Suppressor macrophage treated with lipopolysaccharide for 1 hour (primary cell): ENCODE measurements around the gene NHS.
A peak's percentile ranks its signal among the peaks of the same experiment; 100 is the strongest.

Source experiments
- DNase-seq, 3 donors: peaks; one replicate each; pipeline ENCODE4 v3.0.0-alpha.2; 2020 to 2022

The NHS gene

DNA sequence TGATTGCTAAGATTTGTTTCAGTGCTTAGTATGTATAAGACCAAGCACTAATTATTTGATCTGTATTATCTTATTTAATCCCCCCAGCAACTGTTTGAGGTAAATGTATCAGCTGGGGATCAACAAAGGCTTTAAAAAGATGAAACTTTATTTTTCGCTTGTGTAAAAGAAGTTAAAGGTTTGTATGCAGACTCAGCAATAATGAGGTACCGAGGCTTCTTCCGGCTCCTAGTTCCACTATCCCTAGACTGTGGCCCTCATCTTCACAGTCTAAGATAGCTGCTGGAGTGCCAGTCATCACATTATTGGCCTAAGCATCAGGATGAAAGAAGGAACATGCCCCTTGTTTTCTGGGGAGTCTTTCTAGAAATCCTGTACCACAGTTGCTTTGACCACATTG is 256.6 kb downstream of the NHS start:
- DNase-seq: no peak

DNA sequence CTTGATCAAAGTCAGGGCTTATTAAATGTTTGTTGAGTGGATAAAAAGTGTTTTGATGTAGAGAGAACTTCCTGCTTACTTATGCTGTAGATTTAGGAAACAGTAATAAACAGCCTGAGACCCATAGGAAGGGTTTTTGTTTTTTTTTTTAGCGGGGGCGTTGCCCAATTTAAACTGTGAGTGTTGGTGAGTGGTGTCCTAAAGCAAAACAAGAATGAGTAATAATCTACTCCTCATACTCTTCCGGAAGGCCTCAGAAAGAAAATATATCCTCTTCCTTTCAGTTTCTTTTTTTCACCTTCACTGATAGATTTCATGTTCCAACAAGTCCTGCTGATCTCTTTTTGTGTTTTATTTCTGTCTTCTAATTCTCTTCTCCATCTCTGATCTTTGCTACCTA is 257.9 kb downstream of the NHS start:
- DNase-seq: no peak

DNA sequence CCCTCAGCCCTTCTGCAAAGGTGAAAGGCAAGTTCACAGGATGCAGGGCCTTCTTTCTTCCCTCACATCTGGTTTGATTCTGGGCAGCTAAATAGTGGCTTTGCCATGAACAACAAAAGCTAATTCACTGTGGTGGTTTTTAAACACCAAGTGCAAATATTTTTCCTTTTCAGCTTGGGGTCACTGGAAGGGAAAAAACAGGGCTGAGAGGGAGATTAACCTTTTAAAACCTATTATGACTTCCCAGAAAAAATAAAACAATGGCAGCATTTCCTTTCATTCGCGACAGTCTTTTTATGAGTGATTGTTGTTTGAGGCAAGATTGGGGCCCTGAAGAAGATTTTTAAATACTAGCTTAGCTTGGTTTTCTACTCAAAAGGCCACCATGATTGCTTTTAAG is 258.5 kb downstream of the NHS start:
- no peak for DNase-seq

DNA sequence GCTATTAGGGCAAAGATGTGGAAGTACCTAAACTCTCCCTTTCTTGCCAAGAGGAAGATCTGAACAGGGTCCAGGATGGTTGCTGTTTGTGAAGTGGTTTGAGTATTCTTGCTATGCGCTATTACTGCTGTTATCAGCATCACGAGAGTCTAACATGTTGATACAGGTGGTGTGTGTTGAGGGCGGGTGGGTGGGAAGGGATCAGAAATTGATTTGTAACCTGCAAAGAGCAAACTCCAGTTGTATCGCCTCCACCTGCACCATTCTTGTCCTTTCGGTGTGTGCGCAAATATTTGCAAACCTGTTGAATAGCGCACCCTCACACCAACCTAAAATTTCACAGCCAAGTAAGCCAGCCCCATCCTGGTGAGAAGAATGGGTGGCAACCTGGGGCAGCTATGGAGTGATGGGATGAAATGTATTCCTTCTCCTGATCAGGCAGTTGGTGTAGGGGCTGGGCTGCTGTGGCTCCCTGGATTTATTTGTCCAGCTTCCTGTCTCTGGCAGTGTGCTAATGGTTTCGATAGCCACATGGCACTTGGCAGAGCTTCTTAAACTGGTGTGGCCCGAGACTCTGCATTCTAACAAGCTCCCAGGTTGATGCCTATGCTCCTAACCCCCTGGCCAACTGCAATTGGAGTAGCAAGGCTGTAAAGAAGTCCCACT is 259.7 kb downstream of the NHS start:
- no peak for DNase-seq

DNA sequence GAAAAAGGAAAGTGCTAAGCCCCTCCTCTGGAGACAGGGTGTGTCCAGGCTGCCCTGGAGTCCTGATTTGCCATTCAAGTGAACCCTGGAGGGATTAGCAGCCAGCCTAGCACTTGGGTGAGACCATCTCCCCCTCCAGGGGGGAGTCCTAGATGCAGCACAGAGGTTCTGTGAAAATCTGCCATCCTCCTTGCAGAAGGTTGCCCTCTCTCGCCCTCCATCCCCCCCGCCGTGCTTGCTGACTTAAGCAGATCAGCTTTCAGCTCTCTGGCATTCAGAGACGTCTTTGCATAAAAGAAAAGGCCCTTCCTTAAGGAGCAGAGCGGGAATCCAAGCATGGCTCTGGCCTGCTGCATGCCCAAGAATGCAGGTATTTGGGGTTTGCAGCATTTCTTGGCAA is 260.2 kb downstream of the NHS start:
- no peak for DNase-seq

DNA sequence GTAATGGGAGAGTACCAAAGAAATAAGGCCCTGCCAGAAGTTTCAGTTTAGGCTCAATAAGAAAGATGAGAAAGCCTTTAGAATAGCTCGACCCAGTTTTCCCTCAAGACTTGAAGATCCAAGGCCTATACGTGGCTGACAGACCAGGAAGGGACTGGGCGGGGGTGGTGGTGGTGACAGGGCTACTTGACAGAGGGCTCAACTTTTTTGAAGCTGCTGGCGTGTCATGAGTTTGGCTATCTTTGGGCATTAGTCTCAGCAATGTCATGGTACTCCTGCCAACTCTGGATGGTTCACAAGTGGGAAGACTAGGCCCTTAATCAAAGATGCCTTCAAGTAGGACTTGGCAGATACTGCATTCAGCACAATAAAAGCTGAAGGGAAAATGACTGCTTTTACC is 262.2 kb downstream of the NHS start:
- no peak for DNase-seq

DNA sequence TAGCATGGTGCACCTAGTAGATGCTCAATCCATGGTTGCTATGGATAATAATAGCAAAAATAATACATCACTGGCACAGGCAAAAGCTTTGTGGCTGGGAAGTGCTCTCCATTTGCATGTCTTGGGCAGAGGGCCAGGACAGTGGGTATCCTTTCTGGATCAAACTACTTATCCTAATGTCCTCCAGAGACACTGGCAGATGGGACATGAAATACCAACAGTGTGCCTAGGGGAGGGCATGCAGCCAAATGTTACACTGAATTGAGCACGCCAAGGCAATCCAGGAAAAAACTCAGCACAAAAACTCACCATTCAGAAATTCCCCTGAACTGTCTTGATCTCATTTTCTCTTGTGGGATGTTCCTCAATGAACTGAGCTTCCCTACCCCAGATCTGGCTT is 263.7 kb downstream of the NHS start:
- no peak for DNase-seq

DNA sequence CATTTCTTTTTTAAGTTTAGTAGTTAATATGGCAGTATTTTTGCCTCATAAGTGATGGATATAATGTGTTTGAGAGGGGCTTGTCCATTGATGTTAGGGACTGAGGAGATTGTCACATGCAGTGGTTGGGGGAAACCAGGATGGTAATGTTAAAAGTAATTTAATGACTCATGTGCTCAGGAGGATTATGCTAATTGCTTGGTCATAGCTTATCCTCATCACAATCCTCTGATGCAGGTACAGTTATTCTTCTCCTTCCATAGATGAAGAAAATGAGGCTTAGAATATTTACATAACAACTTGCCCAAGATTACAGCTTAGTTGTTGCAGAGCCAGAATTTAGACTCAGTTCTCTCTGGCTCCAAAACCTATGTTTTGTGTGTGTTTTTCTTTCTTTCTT is 267.9 kb downstream of the NHS start:
- DNase-seq: no peak

DNA sequence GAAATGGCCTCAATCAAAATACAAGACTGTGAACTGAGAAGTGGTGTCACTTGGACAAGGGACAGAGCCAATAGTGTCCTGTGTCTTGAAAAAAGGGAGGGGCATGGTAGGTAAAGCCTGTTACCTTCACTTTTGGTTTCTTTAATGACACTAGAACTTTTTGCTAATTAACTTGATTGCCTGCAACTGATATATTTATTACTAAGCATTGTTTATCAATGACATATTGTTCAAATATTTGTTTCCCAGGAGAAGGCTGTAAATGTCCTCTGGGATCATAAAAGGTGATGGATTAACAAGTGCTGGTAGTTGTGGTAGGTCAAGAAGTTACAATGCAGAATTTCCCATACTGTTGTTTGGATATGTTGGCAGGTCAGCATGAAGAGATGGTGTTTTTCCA is 268.5 kb downstream of the NHS start:
- DNase-seq: no peak

DNA sequence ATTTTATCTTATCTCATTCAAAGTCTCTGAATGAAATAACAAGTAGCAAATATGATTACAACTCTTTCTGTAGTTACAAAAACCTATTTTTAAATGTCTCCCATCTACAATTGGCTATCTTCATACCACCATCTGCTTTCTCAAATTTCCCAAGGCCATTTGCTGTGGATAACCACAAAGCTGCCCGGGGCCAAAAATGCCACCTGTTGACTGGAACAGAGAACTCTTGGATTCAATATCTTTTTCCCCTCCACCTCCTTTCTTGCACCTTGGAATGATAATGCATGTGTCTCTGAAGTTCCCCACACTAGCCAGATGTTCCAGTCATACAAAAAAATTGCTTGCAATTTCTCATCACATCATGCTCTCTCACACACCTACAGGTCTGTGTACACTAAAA is 269.0 kb downstream of the NHS start:
- DNase-seq: no peak

DNA sequence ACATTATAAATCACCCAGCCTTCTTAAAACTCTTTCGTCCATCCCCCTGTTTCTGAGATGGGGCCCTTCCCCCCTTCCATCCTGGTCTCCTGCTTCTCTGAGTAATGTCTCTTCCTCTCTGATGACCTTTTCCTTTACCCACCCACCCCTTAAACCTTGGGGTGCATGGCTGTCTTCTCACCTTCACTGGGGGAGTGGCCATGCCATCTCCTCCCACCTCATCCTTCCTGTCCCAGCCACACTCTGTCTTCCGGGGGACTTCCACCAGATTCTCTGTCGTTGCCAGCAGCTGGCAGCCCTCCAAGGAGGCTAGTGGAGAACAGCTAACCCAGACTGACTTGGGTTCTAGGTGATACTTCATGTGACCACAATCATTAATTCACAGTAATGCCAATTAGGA is 279.1 kb downstream of the NHS start:
- DNase-seq: peak in 1 of 3 donors; percentile 19

DNA sequence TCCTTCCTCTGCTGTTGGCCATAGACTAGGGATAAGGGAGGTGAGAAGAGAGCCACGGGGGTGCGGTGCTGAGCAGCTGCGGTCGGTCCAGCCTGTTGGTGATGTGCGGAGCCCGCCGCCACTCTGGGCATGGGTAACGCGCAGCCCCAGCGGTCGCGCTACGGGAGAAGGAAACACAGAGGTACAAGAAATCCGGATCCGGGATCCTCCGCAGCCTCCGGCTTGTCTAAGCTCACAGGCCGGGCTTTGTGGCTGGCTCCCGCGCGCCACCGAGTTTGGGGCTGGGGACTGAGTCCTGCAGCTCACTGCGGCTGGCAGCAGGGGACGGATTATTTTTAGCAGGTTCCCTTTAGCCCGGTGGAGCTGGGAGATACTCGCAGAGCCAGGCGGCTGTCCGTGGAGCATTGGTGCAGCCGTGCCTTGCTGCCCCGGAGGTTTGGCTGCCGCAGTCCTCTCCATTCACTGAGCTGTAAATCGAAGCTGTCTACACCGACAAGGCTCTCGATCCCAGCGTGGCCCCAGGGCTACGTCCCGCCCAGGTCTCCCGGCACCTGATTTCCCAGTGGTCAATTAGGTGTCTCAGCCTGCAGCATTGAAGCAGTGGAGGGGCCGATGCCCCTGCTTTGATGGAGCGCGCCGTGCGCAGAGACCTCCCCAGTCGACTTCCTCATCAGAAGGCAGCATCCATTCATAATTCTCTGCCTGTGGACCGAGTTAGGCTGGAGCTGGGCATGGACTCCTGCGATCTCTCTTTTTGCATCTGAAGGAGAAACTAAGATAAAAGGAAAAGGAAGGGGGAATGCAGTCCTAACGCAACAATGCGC is 280.4 kb downstream of the NHS start:
- peak; percentile 24 to 44 (median 41) for DNase-seq

DNA sequence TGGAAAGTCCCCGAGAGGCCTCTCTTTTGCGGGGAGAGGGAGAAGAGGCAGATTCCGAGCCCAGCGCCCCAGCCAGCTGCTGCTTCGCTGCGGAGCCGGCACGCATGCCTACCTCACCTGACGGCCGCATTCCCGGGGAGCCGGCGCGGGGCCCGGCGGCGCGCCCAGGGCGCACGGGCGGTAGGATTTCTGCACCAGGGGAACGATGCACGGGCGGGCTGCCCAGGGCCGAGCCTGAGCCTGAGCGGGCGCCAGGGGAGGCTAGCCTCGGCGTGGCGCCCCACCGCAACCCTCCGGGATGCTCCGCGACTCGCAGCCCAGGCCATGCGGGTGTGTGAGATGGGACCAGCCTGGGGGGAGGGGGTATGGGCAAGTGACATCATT is 281.0 kb downstream of the NHS start:
- no peak for DNase-seq

DNA sequence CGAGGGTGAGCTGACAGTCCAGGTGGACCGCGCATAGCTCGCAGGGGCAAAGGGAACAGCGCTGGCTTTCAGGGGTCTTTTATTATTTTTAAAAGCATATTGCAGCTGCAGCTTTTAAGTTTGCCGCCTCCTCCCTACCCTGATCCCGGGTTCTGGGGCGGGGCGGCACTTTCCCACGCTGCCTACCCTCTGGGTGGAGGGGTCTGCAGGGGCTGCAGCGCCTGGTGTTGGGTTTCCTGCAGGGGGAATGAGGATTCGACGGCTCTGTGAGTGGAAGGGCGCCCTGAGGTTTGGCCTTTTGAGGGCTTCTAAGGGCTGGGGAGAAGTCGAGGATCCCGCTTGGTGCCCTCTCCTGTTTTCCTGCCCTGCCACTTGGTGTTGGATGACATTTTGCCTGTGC is 281.6 kb downstream of the NHS start:
- DNase-seq: no peak

DNA sequence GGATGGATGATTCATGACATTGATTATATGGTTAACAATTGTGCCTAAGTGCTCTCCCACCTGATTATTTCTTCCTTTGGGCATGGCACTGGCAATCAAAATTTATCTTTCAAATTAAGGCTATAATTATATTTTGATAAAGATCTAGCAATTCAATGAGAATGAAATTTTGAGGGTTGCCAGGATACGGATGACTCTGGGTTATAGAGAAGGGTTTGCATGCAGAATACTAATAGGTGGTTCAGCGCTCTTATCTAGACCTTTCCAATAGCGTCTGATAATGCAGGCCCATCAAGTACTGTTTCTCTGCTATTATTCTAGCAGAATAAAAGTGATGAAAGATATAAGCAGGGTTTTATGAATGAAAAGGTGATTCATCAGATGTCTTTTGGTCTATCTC is 287.4 kb downstream of the NHS start:
- no peak for DNase-seq

DNA sequence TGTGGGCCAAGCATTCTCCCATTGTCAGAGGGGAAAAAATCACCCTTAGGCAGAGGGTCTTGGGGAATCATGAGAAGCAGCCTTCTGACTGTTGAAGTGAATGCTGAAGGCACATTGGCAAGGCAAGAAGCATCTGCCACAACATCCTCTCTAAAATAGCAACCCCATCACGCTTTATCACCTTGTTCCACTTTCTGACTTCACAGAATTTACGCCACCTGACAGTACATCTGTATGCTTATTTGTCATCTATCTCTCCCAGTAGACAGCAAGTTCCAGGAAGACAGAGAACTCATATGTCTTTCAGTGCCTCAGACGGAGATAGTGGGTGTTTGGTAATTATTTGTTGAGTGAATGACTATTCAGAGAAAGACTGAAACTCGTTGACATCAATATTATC is 293.9 kb downstream of the NHS start:
- no peak for DNase-seq

DNA sequence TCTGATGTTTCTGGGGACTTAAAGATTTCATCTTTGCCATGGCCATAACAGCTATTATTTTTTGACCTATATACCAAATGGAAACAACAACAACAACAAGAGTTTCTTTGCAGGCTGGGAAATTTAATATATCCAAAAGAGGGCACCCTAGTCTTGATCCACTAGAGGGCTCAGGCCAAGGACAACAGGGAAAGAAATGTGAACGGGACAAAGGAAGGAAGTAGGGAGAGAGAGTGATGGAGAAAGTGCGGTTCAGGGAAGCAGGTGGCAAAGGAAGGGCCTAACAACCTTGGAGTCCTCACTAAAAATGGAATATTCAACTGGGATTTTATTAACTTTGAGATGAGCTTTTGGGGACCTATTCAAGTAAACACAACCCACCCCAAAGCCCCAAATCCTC is 294.5 kb downstream of the NHS start:
- no peak for DNase-seq

DNA sequence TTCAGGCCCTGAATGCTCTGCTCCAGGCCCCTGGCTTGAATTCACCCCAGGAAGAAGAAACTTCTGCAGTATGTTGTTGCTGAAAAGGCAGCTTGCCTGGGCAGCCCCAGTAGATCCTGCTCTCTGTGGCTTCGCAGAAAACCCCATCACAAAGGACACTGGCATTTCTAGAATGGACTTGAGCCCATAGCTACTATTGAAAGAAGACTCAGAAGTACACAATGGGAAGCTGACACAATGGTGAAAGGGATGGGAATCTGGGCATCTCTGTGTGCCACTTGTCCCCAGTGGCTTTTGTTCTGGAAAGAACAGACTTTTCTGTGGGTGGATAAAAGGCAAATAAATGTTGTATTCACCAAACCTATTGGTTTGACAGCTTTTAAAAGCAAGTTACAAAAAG is 294.9 kb downstream of the NHS start:
- DNase-seq: no peak

DNA sequence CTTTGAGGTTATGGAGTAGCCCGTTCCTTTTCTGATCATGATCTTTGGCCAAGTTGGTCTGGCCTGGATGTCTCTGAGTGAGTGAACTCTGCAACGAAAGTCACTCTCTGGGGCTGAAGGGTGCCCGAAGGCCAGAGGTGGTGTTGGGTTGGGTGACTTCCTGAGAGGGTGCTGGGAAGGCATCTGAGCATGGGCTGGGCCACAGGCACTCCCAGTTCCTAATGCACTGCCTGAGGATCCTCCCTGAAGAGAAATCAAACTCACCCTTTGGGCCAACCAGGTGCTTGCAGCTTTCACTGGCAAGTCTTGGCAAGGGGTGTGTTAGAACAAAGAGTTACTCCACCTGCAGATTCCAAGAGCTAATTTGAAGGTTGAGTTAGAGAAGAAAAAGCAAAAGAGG is 295.9 kb downstream of the NHS start:
- no peak for DNase-seq

DNA sequence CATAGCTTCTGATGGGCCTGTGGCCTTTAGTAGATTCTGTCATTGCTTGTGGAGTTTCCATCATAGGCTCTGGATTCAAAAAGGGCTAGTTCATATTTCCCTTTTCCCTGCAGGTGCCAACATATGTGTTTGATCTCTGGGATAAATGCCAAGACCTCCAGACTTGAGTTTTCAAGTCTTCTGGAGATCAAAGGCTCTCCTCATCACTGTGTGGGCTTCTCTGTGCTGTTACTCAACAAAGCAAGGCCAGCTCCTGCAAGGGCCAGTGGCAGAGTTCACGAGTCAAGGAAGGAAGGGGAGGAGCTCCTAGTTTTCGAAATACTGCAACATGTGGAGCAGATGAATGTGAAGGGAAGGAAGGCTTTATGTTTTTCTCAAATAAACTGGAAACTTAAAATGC is 299.6 kb downstream of the NHS start:
- DNase-seq: peak; percentile 38 to 44 (median 38)

DNA sequence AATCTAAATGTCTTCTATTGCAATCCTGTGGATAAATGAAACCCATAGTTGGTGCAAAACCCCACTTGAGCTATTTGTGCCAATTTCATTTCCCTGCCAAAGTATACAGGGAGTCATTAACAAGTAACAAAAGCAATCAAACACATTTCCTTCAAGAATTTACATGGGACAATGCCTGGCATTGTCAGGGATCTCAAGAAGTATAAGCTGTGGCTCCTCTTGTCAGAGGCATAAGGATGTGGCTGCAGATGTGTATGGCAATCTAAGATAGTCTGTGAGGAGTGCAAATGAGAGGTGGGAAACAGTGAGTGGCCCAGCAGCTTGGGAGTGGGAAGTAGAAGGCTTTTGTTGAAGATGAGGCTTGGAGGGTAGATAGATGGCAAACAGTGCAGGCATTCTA is 304.3 kb downstream of the NHS start:
- no peak for DNase-seq

DNA sequence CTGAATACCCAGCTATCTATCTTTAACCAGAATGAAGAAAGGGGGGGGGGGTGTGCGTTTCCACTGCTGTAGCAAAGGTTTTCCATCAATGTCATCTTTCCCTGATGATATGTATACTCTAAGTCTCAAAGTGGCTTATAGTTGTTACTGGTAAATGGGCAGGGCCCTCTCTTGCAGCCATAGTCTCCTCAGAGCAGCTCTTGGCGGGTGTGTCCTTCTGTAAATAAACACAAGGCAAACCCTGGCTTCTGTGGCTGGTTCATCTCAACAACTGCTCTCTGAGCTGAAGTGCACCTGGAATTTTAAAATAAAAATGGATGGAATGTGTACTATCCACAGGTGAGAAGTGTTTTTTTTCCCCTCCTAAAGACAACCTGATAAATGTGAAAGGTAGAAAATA is 304.8 kb downstream of the NHS start:
- no peak for DNase-seq

DNA sequence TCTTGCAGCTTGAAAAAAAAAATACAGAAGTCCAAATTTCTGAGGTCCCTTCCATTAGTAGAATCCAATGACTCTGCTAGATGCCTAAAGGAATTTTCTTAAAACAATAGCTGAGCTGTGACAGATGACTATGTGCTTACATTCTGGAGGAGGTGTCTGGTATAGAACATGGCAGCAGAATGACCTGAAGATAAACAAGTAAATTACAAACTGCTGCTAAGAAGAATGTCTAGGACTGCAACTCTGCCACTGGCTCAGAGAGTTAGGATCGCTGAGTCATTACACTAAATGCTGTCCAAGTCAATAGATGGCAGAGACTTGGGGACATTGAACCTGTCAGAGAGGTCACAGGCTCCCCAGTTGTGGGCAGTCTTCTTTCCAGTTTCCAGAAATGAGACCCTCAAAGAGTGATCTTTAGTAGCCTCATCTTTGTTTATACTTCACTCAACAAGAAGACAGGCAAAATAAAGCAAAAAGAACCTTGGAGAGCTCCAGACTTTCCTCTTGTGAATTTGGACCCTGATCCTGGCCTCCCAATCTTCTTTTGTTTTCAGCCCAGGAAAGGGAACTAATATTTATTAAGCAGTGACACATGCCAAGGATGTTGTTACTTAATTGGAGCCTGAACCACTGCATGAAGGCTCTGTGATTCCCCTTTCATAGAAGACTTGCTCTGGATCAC is 305.9 kb downstream of the NHS start:
- DNase-seq: peak; percentile 6 to 18 (median 14)

DNA sequence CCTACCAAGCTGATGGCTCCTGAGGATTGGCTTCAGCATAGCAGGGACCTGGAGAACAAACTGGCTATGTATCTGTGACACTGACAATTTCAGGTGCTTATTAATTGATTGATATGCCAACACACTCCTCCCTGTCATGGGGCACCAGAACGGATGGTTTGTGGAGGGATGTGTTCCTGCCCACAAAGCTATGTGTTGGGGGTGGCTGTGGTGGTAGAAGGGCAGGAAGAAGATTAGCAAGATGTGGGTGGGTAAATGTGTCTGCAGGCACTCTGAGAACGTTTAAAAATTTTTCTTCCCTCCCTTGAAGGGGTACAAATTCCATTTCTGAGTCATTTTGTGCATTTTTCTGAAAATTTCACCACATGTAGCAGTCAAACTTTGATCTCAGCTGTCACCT is 307.3 kb downstream of the NHS start:
- DNase-seq: no peak
